ENCODE measurements around the gene ISM2. TPM values are rescaled to one million over a fixed set of nuclear protein-coding genes. Genes with fewer than 3 reads are reported as not detected.
"Not testable (repeated sequence)": the region's sequence is repeated elsewhere in the genome, so short reads cannot be mapped to it uniquely, and the experiment has no call there.

Gene ISM2
- polyA plus RNA-seq, 1 donor from 2014 or later = 1.4 TPM

DNA sequence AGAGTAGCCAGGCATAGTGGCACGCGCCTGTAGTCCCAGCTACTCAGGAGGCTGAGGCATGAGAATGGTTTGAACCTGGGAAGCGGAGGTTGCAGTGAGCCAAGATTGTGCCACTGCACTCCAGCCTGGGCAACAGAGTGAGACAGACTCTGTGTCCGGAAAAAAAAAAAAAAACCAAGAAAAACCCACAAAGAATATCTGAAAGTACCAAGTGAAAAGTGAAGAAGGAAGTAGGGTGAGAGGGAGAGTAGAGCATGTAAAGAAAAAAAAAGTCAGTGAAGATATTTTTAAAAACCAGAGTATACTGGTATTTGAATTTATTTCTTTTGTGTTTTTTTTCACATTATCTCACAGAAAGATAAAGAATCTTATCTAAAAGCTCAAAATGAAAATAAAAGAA lies 43.3 kb upstream of the ISM2 start:
- no peaks in the 10 kb centered on the region for H3K9me2 ChIP-seq (ENCODE audit: insufficient read depth, low read length)
- TF ChIP-seq EZH2 (IDR thresholded peaks at IDR 0.05; ENCODE audit: borderline replicate concordance, insufficient read depth, low read length, poor library complexity, severe bottlenecking) (no peak), SMC3 (conservative IDR thresholded peaks at IDR 0.05; ENCODE audit: poor library complexity) (no peak)
- TF ChIP-seq, protein P1, sequence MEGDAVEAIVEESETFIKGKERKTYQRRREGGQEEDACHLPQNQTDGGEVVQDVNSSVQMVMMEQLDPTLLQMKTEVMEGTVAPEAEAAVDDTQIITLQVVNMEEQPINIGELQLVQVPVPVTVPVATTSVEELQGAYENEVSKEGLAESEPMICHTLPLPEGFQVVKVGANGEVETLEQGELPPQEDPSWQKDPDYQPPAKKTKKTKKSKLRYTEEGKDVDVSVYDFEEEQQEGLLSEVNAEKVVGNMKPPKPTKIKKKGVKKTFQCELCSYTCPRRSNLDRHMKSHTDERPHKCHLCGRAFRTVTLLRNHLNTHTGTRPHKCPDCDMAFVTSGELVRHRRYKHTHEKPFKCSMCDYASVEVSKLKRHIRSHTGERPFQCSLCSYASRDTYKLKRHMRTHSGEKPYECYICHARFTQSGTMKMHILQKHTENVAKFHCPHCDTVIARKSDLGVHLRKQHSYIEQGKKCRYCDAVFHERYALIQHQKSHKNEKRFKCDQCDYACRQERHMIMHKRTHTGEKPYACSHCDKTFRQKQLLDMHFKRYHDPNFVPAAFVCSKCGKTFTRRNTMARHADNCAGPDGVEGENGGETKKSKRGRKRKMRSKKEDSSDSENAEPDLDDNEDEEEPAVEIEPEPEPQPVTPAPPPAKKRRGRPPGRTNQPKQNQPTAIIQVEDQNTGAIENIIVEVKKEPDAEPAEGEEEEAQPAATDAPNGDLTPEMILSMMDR (IDR thresholded peaks at IDR 0.05; ENCODE audit: poor library complexity, severe bottlenecking) = no peak
- H2AFZ ChIP-seq (ENCODE audit: low read depth, low read length) = no peak overlapping the region
- H3K79me2 ChIP-seq (replicated peaks; ENCODE audit: insufficient read depth, low read length) = no peaks in the 10 kb centered on the region
- no peak overlapping the region for H3K4me2 ChIP-seq (ENCODE audit: low read length)
- H3F3A ChIP-seq (ENCODE audit: insufficient read depth, low read length, poor library complexity, severe bottlenecking) = no peaks in the 10 kb centered on the region
- H4K20me1 ChIP-seq (ENCODE audit: insufficient read depth) = no peaks in the 10 kb centered on the region
- no peak overlapping the region for H3K4me3 ChIP-seq (ENCODE audit: low read length)
- no peak overlapping the region for H3K27ac ChIP-seq (ENCODE audit: low read length)
- no peak overlapping the region for H3K9ac ChIP-seq (ENCODE audit: low read length)
- H3K27me3 ChIP-seq (ENCODE audit: insufficient read depth, low read depth, low read length) = no peaks in the 10 kb centered on the region
- no peaks in the 10 kb centered on the region for H3K36me3 ChIP-seq (ENCODE audit: insufficient read depth, low read length)
- H3K9me3 ChIP-seq (ENCODE audit: low read length) = no peaks in the 10 kb centered on the region

DNA sequence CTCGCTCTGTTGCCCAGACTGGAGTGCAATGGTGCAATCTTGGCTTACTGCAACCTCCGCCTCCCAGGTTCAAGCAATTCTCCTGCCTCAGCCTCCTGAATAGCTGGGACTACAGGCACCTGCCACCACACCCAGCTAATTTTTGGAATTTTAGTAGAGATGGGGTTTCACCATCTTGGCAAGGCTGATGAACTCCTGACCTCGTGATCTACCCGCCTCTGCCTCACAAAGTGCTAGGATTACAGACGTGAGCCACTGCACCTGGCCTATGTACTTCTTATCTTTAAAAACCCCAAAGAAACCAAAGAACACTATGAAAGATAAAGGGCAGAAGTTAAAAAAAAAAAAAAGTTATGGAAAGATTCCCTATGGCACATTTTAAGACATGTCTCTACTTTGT lies 38.3 kb upstream of the ISM2 start:
- H3K27ac ChIP-seq (ENCODE audit: low read length) = not testable (repeated sequence)

DNA sequence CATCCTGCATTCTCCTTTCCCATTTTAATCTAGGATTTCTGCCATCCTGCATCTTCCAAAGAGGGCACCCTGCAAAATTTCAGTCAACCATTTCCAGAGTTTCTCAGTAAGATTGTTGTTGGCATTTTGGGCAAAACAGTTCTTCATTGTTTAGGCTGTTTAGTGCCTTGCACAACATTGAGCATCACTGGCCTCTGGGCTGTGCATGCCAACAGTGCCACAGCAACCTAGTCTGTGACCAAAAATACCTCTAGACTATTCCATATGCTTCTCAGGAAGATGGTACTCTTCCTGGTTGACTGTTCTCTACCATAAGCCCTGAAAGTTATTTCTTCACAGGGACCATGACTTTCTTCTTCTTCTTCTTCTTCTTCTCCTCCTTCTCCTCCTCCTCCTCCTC lies 32.5 kb upstream of the ISM2 start:
- H4K20me1 ChIP-seq (ENCODE audit: insufficient read depth) = no peaks in the 10 kb centered on the region
- no peak overlapping the region for H3K9ac ChIP-seq (ENCODE audit: low read length)
- H3K79me2 ChIP-seq (replicated peaks; ENCODE audit: insufficient read depth, low read length) = no peaks in the 10 kb centered on the region
- no peak overlapping the region for H3K27ac ChIP-seq (ENCODE audit: low read length)
- H3K36me3 ChIP-seq (ENCODE audit: insufficient read depth, low read length) = no peaks in the 10 kb centered on the region
- no peaks in the 10 kb centered on the region for H3K27me3 ChIP-seq (ENCODE audit: insufficient read depth, low read depth, low read length)
- H3K9me3 ChIP-seq (ENCODE audit: low read length) = no peaks in the 10 kb centered on the region
- H3K4me3 ChIP-seq (ENCODE audit: low read length) = no peak overlapping the region
- H2AFZ ChIP-seq (ENCODE audit: low read depth, low read length) = no peak overlapping the region
- no peaks in the 10 kb centered on the region for H3F3A ChIP-seq (ENCODE audit: insufficient read depth, low read length, poor library complexity, severe bottlenecking)
- TF ChIP-seq, protein P1 (IDR thresholded peaks at IDR 0.05; ENCODE audit: poor library complexity, severe bottlenecking) = no peak
- no peak for TF ChIP-seq TAF1 (IDR thresholded peaks at IDR 0.05; ENCODE audit: low read depth)
- no peak for TF ChIP-seq EP300 (conservative IDR thresholded peaks at IDR 0.05; ENCODE audit: poor library complexity, severe bottlenecking)
- TF ChIP-seq, protein P2, sequence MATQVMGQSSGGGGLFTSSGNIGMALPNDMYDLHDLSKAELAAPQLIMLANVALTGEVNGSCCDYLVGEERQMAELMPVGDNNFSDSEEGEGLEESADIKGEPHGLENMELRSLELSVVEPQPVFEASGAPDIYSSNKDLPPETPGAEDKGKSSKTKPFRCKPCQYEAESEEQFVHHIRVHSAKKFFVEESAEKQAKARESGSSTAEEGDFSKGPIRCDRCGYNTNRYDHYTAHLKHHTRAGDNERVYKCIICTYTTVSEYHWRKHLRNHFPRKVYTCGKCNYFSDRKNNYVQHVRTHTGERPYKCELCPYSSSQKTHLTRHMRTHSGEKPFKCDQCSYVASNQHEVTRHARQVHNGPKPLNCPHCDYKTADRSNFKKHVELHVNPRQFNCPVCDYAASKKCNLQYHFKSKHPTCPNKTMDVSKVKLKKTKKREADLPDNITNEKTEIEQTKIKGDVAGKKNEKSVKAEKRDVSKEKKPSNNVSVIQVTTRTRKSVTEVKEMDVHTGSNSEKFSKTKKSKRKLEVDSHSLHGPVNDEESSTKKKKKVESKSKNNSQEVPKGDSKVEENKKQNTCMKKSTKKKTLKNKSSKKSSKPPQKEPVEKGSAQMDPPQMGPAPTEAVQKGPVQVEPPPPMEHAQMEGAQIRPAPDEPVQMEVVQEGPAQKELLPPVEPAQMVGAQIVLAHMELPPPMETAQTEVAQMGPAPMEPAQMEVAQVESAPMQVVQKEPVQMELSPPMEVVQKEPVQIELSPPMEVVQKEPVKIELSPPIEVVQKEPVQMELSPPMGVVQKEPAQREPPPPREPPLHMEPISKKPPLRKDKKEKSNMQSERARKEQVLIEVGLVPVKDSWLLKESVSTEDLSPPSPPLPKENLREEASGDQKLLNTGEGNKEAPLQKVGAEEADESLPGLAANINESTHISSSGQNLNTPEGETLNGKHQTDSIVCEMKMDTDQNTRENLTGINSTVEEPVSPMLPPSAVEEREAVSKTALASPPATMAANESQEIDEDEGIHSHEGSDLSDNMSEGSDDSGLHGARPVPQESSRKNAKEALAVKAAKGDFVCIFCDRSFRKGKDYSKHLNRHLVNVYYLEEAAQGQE (IDR thresholded peaks at IDR 0.05; ENCODE audit: borderline replicate concordance) = no peak
- no peak for TF ChIP-seq POLR2AphosphoS5 (IDR thresholded peaks at IDR 0.05)
- no peak for TF ChIP-seq MXI1 (conservative IDR thresholded peaks at IDR 0.05; ENCODE audit: poor library complexity, severe bottlenecking)
- TF ChIP-seq EZH2 (IDR thresholded peaks at IDR 0.05; ENCODE audit: borderline replicate concordance, insufficient read depth, low read length, poor library complexity, severe bottlenecking) = no peak
- no peak for TF ChIP-seq SMC3 (conservative IDR thresholded peaks at IDR 0.05; ENCODE audit: poor library complexity)
- TF ChIP-seq RAD21 (conservative IDR thresholded peaks at IDR 0.05) = no peak
- no peak overlapping the region for H3K4me2 ChIP-seq (ENCODE audit: low read length)
- H3K9me2 ChIP-seq (ENCODE audit: insufficient read depth, low read length) = no peaks in the 10 kb centered on the region

More for the DNA sequence above, 38.3 kb upstream of the ISM2 start:
- not testable (repeated sequence) for H3K79me2 ChIP-seq (replicated peaks; ENCODE audit: insufficient read depth, low read length); H3F3A ChIP-seq (ENCODE audit: insufficient read depth, low read length, poor library complexity, severe bottlenecking); H3K9me3 ChIP-seq (ENCODE audit: low read length); H3K9me2 ChIP-seq (ENCODE audit: insufficient read depth, low read length); H4K20me1 ChIP-seq (ENCODE audit: insufficient read depth); H2AFZ ChIP-seq (ENCODE audit: low read depth, low read length); H3K4me3 ChIP-seq (ENCODE audit: low read length); H3K4me2 ChIP-seq (ENCODE audit: low read length); H3K27me3 ChIP-seq (ENCODE audit: insufficient read depth, low read depth, low read length); H3K9ac ChIP-seq (ENCODE audit: low read length); H3K36me3 ChIP-seq (ENCODE audit: insufficient read depth, low read length)
